Measurements from ENCODE around the gene KMT2E. TPM values are rescaled to one million over a fixed set of nuclear protein-coding genes. Genes with fewer than 3 reads are reported as not detected.

KMT2E gene
- total RNA-seq, 1 donor from 2014 or later, result 40.2 TPM

- H3K27ac ChIP-seq (replicated peaks), result peak overlapping the region; percentile 62
- TF ChIP-seq CTCF (IDR thresholded peaks at IDR 0.05; ENCODE audit: borderline replicate concordance), result no peak
- H3K4me1 ChIP-seq, result peaks cover 21% of the 10 kb centered on the region
- no peak overlapping the region for H3K4me3 ChIP-seq
- no peaks in the 10 kb centered on the region for H3K27me3 ChIP-seq (ENCODE audit: low read depth)
- no peaks in the 10 kb centered on the region for H3K9me3 ChIP-seq (replicated peaks)
- peaks cover 32% of the 10 kb centered on the region for H3K36me3 ChIP-seq
- intact Hi-C loops (cut with micrococcal nuclease), result loop anchor here (10.0 kb wide), 1 partner anchor 112 kb away; no protein-coding TSS in a partner anchor
- DNase-seq, result no peak
Measured at GRCh38 chr7:105096306-105096705, 82.3 kb downstream of the KMT2E start.

- Histone ChIP-seq H3K27me3 (ENCODE audit: low read depth) (no peaks in the 10 kb centered on the region), H3K27ac (replicated peaks) (peak overlapping the region; percentile 62), H3K36me3 (peaks cover 27% of the 10 kb centered on the region), H3K9me3 (replicated peaks) (no peaks in the 10 kb centered on the region), H3K4me3 (no peak overlapping the region), H3K4me1 (peaks cover 34% of the 10 kb centered on the region)
- intact Hi-C loops (cut with micrococcal nuclease), result loop anchor here (10.0 kb wide), 1 partner anchor 113 kb away; no protein-coding TSS in a partner anchor
- no peak for TF ChIP-seq CTCF (IDR thresholded peaks at IDR 0.05; ENCODE audit: borderline replicate concordance)
- no peak for DNase-seq
Measured at GRCh38 chr7:105097619-105098018, 83.6 kb downstream of the KMT2E start.

- intact Hi-C loops (cut with micrococcal nuclease), result loop anchor here (10.0 kb wide), 1 partner anchor 114 kb away; no protein-coding TSS in a partner anchor
- Histone ChIP-seq H3K27me3 (ENCODE audit: low read depth) (no peaks in the 10 kb centered on the region), H3K4me3 (no peak overlapping the region), H3K9me3 (replicated peaks) (no peaks in the 10 kb centered on the region), H3K36me3 (peaks cover 30% of the 10 kb centered on the region), H3K27ac (replicated peaks) (peak overlapping the region; percentile 62), H3K4me1 (peaks cover 43% of the 10 kb centered on the region)
- no peak for TF ChIP-seq CTCF (IDR thresholded peaks at IDR 0.05; ENCODE audit: borderline replicate concordance)
- no peak for DNase-seq
Measured at GRCh38 chr7:105098863-105099515, 85.0 kb downstream of the KMT2E start.

GRCh38 chr7:105101864-105102263 lies 87.9 kb downstream of the KMT2E start:
- Histone ChIP-seq H3K4me3 (no peak overlapping the region), H3K36me3 (peaks cover 59% of the 10 kb centered on the region), H3K27me3 (ENCODE audit: low read depth) (no peaks in the 10 kb centered on the region), H3K4me1 (peaks cover 43% of the 10 kb centered on the region), H3K27ac (replicated peaks) (no peak overlapping the region), H3K9me3 (replicated peaks) (no peaks in the 10 kb centered on the region)
- DNase-seq, result no peak
- TF ChIP-seq CTCF (IDR thresholded peaks at IDR 0.05; ENCODE audit: borderline replicate concordance), result no peak
- intact Hi-C loops (cut with micrococcal nuclease), result no loop called here

GRCh38 chr7:105102557-105103352 lies 88.8 kb downstream of the KMT2E start:
- Histone ChIP-seq H3K36me3 (peaks cover 65% of the 10 kb centered on the region), H3K27me3 (ENCODE audit: low read depth) (no peaks in the 10 kb centered on the region), H3K27ac (replicated peaks) (peak overlapping the region; percentile 18), H3K4me1 (peaks cover 37% of the 10 kb centered on the region), H3K4me3 (no peak overlapping the region), H3K9me3 (replicated peaks) (no peaks in the 10 kb centered on the region)
- DNase-seq, result no peak
- no peak for TF ChIP-seq CTCF (IDR thresholded peaks at IDR 0.05; ENCODE audit: borderline replicate concordance)
- intact Hi-C loops (cut with micrococcal nuclease), result no loop called here
